Esophagus squamous epithelium (tissue), 5 donors: ENCODE results near the gene NECAB2. TPM values are rescaled to one million over a fixed set of nuclear protein-coding genes. Genes with fewer than 3 reads are reported as not detected.

Source experiments
- DNase-seq: peaks from one replicate; lab custom pipeline; 2025; lab: John Stamatoyannopoulos, UW
- H3K27ac ChIP-seq, 4 donors: fragments of 200-600 bp; sonication (generic); one replicate each; pipeline ENCODE4 v1.5.1; 2016 to 2019; ENCODE audit warnings: mild to moderate bottlenecking in 1 of 4
- H3K27me3 ChIP-seq, 4 donors: fragments of 200-600 bp; sonication (generic); 1 replicate in 3 of 4; 2 replicates in 1 of 4; pipeline versions ENCODE4 v1.5.1 to v1.6.0; 2017 to 2021; ENCODE audit warnings: antibody characterized with exemption in 1 of 4
- H3K36me3 ChIP-seq, 3 donors: fragments of 200-600 bp; sonication (generic); one replicate each; pipeline ENCODE4 v1.5.1; 2016 to 2019
- H3K4me1 ChIP-seq, 3 donors: fragments of 200-600 bp; sonication (generic); one replicate each; pipeline ENCODE4 v1.5.1; 2017 to 2019
- H3K4me3 ChIP-seq, 4 donors: fragments of 200-600 bp; sonication (generic); 1 replicate in 3 of 4; 2 replicates in 1 of 4; pipeline ENCODE4 v1.5.1; 2016 to 2019; ENCODE audit warnings: mild to moderate bottlenecking in 2 of 4, moderate library complexity in 1 of 4
- H3K9me3 ChIP-seq, 3 donors: fragments of 200-600 bp; sonication (generic); one replicate each; pipeline ENCODE4 v1.5.1; 2016 to 2019
- CTCF ChIP-seq, 6 experiments: fragments of 450-650 bp in 4 of 6; fragments of 200-600 bp in 2 of 6; sonication (generic) in 2 of 6; IDR thresholded peaks; one replicate each; pipeline ENCODE4 v1.5.1; 2016 to 2019; ENCODE audit warnings: antibody characterized with exemption in 6 of 6, mild to moderate bottlenecking in 4 of 6, moderate library complexity in 4 of 6
- POLR2A ChIP-seq, 4 donors: fragments of 450-650 bp; IDR thresholded peaks; one replicate each; pipeline ENCODE4 v1.6.1; 2017; ENCODE audit warnings: antibody characterized with exemption in 4 of 4, mild to moderate bottlenecking in 4 of 4, moderate library complexity in 3 of 4
- WGBS, 2 donors: methylation state at CpG; one replicate each; pipeline ENCODE4 v1.1.5; 2018; 5-methylcytosine and 5-hydroxymethylcytosine counted together
- intact Hi-C: fragments of 100-400 bp; cut with DNase I; formaldehyde crosslinking; loops from one replicate; pipeline ENCODE4 v1.15.0; 2022
- total RNA-seq, 4 donors: library from RNA; depleted of rRNA; stranded (reverse); fragments of >200 nt; gene quantifications; one replicate each; pipeline ENCODE4 v1.1.0, GENCODE V29; 2016
- donor health status: DM: yes; HTN: yes; CAD: no.

The NECAB2 gene
- total RNA-seq, 4 donors from 2014 or later = not detected

- Histone ChIP-seq H3K27ac (no peak overlapping the region), H3K27me3 (peaks cover 0 to 41% (median 0%) of the 10 kb centered on the region in 4 donors), H3K36me3 (no peaks in the 10 kb centered on the region), H3K4me3 (no peak overlapping the region), H3K9me3 (no peaks in the 10 kb centered on the region), H3K4me1 (peaks cover 0 to 5% (median 0%) of the 10 kb centered on the region in 3 donors)
- intact Hi-C loops = no loop called here
- TF ChIP-seq POLR2A (IDR thresholded peaks at IDR 0.05) = no peak
- TF ChIP-seq CTCF (IDR thresholded peaks at IDR 0.05) = no peak
- WGBS, 2 donors = 75 to 86% methylated on average over 4 to 6 of the region's 6 CpGs
- no peak for DNase-seq
These were observed 41.2 kb downstream of the NECAB2 start for GRCh38 chr16:84009282-84009681.

GRCh38 chr16:84013787-84014569 is 45.9 kb downstream of the NECAB2 start:
- Histone ChIP-seq H3K27ac (peak overlapping the region in 1 of 4 donors; percentile 9), H3K27me3 (peaks cover 0 to 5% (median 0%) of the 10 kb centered on the region in 4 donors), H3K4me1 (peaks cover 0 to 6% (median 0%) of the 10 kb centered on the region in 3 donors), H3K9me3 (no peaks in the 10 kb centered on the region), H3K4me3 (no peak overlapping the region), H3K36me3 (no peaks in the 10 kb centered on the region)
- 0% methylated on average over 1 of the region's 14 CpGs; no CpG with 5 or more reads in 1 of the 2 donors for WGBS, 2 donors
- intact Hi-C loops = no loop called here
- TF ChIP-seq CTCF (IDR thresholded peaks at IDR 0.05) (no peak), POLR2A (IDR thresholded peaks at IDR 0.05) (no peak)
- DNase-seq = no peak

- H3K9me3 ChIP-seq = no peaks in the 10 kb centered on the region
- H3K27me3 ChIP-seq = no peaks in the 10 kb centered on the region
- 53 to 73% methylated on average over 6 to 13 of the region's 14 CpGs for WGBS, 2 donors
- H3K27ac ChIP-seq = no peak overlapping the region
- intact Hi-C loops = no loop called here
- H3K4me1 ChIP-seq = peaks cover 0 to 6% (median 0%) of the 10 kb centered on the region in 3 donors
- no peak for DNase-seq
- TF ChIP-seq CTCF (IDR thresholded peaks at IDR 0.05) (no peak), POLR2A (IDR thresholded peaks at IDR 0.05) (no peak)
- no peak overlapping the region for H3K4me3 ChIP-seq
- H3K36me3 ChIP-seq = no peaks in the 10 kb centered on the region
These were observed 46.7 kb downstream of the NECAB2 start for GRCh38 chr16:84014570-84015327.

GRCh38 chr16:84015399-84015798 is 47.4 kb downstream of the NECAB2 start:
- peaks cover 0 to under 1% (median 0%) of the 10 kb centered on the region in 4 donors for H3K27me3 ChIP-seq
- intact Hi-C loops = no loop called here
- TF ChIP-seq CTCF (IDR thresholded peaks at IDR 0.05) (no peak), POLR2A (IDR thresholded peaks at IDR 0.05) (no peak)
- no peaks in the 10 kb centered on the region for H3K36me3 ChIP-seq
- no peak for DNase-seq
- no peak overlapping the region for H3K4me3 ChIP-seq
- peaks cover 0 to 6% (median 0%) of the 10 kb centered on the region in 3 donors for H3K4me1 ChIP-seq
- WGBS, 2 donors = 81 to 88% methylated on average over 11 to 12 of the region's 12 CpGs
- no peak overlapping the region for H3K27ac ChIP-seq
- H3K9me3 ChIP-seq = peaks cover 0 to under 1% (median 0%) of the 10 kb centered on the region in 3 donors

- 92 to 93% methylated on average over 11 to 12 of the region's 12 CpGs for WGBS, 2 donors
- H3K4me1 ChIP-seq = peaks cover 0 to 6% (median 0%) of the 10 kb centered on the region in 3 donors
- no peak for TF ChIP-seq POLR2A (IDR thresholded peaks at IDR 0.05)
- no peak for TF ChIP-seq CTCF (IDR thresholded peaks at IDR 0.05)
- H3K9me3 ChIP-seq = peaks cover 0 to 12% (median 7%) of the 10 kb centered on the region in 3 donors
- H3K36me3 ChIP-seq = no peaks in the 10 kb centered on the region
- DNase-seq = no peak
- no peak overlapping the region for H3K27ac ChIP-seq
- intact Hi-C loops = no loop called here
- H3K4me3 ChIP-seq = no peak overlapping the region
- peaks cover 0 to 6% (median 0%) of the 10 kb centered on the region in 4 donors for H3K27me3 ChIP-seq
These were observed 48.4 kb downstream of the NECAB2 start for GRCh38 chr16:84016477-84016876.
